AG08396 (cell line): Measurements from ENCODE around the gene GATA3.

ENCODE experiments used
- DNase-seq: peaks from one replicate; pipeline ENCODE4 v3.0.0; 2012; ENCODE audit warnings: low spot score, mixed read lengths

Gene GATA3

DNA sequence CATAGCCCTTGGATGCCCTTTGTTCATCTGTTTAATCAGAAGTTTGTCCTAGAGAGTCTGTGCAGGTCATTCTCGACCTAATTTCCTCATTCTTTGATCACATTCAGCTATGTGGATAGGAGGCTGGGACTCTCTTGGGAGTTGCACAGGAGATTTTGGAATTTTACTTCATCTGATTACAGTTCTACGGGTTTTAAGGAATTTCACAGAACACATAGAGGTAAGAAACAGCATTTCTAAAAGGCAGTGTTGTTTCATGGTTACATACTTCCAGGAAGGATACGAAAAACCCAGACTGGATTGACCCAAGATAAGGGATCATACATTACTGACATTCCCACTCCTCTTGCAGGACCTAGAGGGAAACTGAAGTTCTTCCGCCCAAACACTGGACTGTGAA lies 45.9 kb downstream of the GATA3 start:
- no peak for DNase-seq

DNA sequence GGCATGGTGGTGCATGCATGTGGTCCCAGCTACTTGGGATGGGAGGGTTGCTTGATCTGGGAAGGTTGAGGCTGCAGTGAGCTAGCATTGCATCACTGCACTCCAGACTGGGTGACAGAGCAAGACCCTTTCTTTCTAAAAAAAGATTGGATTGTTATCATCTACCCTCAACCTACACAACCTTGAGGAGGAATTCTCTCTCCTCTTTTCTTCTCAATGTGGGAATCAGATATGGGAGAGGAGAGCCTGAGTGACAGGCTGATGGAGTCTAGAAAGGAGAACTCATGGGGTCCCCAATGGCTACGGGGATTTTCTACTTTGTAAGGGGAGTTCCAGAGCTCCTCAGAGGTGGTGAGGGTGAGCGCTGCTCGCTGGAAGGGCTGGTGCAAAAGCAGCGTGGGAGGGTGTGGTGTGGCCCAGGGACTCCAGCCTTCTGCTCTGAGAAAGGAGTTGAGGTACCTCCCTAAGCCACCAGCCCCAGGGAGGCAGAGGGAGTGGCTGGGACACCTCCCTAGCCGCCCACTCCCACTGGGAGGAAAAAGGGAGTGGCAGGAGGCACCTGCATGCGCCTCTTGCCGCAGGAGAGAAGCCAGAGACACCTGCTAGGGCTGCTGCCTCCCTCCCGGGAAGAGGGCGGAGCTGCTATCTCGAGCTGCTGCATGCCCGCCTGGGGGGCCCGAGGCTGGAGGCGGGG lies 48.4 kb downstream of the GATA3 start:
- DNase-seq: no peak

DNA sequence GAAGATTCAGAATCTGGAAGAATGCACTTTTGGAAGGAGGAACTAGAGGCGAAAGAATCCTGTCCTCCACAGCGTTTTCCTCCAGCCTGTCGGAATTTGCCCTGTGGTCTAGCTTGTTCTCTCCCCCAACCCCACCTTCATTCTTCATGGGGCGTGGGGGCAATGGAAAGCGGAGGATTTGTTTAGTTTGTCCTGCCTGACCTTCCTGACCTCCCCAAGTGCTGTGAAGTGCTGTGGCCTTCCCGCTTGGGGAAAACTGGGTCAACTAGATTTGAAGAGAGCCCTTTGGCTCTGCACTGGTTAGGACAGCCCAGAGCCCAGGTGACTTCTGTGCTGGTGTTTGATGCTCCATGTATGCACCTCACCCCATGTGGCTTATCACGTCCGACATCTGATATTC lies 49.1 kb downstream of the GATA3 start:
- DNase-seq: no peak

DNA sequence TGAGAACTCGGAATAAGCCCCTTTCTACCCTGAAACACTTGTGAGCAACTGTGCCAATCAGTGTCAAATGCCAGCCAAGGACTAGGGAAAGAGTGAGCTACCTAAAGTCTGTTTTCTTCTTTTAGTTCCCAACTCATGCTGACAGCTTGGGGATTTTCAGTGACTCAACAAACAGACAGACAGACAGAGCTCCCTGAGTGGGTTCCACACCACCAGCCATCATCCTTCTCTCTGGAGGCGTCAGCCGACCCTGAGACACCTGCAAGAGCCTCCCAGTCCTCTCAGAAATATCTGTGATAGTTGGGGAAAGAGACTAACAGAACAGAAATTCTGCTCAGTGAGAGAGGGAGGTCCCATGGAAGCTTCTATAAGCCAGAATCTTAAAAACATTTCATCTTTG lies 49.5 kb downstream of the GATA3 start:
- DNase-seq: no peak

DNA sequence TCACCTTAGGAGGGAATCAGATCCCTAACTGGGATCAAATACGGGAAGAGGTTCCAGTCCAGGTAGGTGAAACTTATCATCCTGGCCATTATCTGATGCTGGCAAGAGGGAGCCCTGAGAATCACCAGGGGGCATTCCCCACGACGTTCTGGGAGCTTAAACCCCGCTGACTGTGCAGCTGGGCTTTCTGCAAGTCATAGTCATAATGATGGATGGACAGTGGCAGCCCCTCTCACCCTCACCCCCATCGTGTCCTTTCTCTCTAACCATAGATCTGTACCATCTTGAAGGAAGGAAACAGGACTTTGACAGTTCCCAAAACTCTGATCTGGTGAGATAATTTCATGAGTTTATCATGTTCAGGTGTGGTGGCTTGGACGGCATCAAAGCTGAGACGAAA lies 50.2 kb downstream of the GATA3 start:
- no peak for DNase-seq

DNA sequence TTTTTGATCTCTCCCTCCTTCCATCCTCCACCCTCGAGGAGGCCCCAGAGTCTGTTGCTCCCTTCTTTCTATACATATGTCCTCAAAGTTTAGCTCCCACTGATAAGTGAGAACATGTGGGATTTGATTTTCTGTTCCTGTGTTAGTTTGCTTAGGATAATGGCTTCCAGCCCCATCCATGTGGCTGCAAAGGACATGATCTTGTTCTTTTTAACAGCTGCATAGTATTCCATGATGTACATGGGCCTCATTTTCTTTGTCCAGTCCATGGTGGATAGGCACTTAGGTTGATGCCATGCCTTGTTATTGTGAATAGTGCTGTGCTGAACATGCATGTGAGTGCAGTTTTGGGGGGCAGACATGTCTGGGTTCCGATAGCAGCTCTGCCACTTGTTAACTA lies 51.4 kb downstream of the GATA3 start:
- no peak for DNase-seq

DNA sequence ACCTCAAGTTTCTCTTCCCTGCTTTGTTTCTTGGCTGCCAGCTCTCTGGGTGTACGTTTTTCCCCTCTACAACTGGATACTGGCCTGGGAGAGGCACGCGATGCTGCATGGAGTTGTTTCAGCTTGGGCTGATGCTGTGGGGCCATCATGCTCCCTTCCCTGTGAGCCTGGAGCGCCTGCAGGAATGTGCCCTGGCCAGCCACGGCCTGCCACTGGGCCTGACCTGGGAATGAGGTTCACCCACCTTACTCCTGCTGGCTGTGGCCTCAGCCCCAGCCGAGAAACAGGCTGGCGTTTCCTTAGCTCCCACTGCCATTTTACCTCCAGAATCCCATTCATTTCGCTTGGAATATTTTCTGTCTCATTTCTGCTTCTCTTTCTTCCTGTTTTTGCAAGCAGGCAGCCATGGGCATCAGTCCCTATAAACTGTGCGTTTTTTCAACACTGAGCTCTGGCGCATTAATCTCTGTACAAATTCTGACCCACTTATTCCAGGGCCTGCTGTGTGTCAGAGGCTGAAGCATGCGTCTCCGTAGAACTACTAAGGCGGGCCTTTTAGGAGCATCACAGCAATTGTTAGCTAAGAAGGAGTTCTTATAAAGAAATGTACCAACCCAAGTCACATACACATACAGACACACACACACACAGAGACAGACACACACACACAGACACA lies 57.9 kb downstream of the GATA3 start:
- DNase-seq: no peak

DNA sequence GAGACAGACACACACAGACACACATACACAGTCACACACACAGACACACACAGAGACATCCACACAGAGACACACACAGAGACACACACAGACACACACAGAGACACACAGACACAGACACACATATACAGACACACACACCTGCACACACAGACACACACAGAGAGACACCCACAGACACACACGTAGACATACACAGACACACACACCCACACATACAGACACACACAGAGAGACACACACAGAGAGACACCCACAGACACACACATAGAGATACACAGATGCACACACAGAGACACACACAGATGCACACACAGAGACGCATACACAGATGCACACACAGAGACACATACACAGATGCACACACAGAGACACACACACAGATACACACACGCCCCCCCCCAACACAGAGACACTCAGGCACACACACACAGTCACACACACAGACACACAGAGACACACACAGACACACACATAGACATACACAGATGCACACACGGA lies 58.5 kb downstream of the GATA3 start:
- no peak for DNase-seq

DNA sequence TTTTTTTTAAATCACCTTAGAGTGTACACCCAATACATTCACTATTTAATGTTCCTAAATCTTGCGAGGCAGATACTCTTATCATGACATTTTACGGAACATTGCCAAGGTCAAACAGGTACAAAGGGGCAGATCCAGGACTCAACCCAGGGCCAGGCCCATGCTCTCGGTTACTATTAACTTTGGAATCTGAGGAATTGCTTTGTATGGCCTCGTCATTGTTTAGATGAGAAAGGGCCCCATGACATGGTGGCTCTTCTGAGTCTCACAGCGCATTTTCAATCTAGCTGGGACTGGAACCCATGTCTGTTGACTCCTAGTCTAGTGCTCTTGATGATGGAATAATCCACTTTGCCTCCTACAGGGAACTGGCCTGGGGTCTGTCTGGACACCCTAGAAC lies 59.1 kb downstream of the GATA3 start:
- DNase-seq: no peak

DNA sequence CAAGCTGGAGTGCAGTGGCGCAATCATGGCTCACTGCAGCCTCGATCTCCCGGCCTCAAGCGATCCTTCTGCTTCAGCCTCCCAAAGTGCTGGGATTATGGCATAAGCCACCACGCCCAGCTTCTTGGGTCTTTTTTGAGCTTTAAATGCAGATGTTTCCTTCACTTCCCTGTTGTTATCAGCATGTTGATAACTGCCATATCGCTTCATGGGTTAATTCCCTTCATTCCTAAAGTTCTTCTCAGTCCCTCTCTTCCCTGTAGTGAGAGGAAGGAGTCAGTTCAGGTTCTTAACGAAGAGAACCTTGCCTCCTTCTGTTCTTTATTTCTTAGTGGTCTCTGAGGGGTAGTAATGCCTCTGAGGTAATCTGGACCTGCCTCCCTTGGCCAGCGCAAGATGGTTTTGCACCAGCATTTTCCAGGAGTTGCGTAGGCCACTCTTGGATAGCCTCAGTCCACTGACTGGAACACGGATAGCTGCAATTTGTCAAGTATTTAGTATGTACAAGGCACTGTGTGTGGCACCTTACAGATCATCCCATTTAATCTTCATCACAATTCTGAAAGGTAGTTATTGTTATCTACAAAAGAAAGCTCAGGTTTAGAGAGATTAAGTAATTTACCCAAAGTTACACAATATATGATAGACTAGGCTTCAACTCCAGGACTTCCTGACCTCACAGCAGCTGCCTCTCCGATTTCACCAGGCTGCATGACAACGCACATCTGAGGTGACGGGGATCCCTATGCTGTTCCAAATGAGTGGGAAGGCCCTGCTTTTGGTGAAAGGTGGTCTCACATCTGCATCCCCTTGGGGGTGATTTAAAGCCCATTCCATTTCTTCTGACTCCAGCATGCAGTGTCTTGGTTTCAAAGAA lies 60.5 kb downstream of the GATA3 start:
- DNase-seq: no peak

DNA sequence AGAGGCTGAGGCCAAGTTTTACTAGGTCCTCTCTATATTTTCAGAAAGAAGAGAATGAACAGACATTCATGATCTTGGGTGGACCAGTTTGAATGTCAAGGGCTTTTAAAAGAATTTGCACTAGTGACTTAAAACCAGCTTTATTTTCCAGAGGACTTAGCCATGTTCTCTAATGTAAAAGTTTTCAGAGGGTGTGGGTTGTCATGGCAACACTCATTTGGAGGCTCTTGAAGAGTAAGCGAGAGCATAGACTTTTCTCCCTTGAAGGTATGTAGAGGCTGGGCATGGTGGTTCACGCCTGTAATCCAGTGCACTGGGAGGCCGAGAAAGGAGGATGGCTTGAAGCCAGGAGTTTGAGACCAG lies 61.1 kb downstream of the GATA3 start:
- no peak for DNase-seq

DNA sequence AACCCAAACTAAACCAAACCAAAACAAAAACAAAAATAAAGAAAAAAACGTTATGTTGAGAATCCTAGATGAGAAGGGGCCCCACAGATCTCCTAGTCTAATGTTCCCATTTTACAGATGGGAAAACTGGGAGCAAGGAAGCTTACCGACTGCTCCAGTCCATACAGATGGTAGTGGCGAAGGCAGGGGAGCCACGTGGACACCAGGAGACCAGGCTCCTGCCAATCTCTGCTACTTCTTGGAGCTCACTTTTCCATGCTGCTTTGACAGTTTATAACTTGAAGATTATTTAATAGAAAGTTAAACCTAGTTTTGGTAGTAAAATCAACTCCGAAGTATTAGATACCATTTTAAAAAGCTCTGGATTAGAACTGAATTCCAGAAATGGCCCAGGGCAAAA lies 62.0 kb downstream of the GATA3 start:
- DNase-seq: no peak

DNA sequence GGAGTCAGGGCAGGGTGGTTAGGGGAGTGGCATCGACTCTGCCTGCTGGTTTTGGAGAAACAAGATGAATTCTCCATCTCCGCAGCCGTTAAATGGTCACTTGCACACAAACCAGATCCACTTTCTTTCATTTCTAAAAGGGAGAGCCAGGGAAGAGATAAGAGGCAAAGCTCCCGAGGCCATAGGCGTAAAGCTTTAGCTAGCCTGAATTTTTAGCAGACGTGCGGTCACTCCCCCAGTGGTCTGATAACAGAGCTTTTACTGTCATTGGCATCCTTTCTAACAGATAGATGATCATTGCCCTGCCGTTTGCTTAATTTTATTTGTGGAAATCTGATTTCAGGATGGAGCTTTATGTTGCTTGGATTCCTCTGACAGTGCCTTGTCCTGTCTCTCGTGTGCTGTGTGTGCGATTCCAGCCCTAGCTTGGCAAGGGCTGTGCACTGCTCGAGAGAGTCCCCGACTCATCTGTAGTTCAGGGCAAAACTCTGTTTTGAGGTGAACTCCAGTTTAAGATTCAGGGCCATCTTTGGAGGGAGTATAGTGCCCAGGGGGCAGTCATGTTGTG lies 62.5 kb downstream of the GATA3 start:
- DNase-seq: no peak

DNA sequence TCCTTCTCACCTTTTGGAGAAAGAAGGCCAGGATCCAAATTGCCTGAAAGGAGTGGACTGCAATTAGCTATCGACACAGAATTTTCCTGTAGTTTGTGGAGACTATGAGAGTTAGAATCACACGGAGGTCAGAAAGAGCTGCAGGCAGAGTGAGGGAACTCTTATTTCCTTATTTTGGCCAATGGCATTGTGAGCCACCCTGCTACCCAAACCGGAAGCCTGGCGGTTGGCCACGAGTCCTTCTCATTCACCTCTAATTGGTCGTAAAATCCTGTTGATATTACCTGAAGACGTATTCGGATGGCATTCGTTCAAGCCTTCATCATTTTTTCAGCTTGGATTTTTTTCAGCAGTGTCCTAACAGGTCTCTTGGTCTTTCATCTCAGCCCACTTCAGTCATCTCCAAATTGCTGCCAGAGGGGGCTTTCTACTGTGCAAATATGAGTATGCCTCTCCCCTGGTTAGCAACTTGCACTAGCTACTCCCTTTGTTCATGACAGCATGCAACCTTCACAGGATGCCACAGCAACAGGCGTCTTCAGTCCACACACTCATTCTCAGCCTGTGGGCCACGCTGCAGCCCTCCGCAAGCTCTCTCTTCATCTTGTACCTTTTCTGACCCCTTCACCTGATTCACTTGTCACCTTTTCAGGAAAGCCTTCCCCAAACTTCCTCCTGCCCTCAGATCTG lies 66.9 kb downstream of the GATA3 start:
- DNase-seq: no peak

DNA sequence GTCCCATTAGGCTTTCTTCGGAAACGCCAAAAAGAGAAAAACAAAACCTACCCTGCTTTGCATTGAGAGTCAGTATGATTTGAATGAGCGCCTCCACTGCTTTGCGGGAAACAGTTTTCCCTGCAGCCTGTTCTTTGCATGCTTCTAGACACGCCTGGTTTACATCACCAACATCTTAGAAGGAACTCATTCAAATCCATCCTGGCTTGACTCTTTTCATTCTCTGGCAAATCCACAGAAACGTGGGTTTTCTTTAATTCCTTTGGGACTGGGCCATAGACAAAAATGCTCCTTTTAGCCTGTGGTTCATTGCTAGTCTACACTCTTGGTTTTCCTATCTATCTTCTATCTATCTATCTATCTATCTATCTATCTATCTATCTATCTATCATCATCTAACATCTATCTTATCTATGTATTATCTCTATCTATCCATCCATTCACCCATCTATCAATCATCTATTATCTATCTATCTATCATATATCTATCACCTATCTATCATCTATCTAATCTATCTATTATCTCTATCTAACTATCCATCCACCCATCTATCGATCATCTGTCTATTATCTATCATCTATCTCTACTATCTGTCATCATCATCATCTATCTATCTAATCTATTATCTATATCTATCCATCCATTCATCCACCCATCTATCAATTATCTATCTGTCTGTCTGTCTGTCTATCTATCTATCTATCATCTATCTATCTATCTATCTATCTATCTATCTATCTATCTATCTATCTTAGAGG lies 68.3 kb downstream of the GATA3 start:
- DNase-seq: no peak

DNA sequence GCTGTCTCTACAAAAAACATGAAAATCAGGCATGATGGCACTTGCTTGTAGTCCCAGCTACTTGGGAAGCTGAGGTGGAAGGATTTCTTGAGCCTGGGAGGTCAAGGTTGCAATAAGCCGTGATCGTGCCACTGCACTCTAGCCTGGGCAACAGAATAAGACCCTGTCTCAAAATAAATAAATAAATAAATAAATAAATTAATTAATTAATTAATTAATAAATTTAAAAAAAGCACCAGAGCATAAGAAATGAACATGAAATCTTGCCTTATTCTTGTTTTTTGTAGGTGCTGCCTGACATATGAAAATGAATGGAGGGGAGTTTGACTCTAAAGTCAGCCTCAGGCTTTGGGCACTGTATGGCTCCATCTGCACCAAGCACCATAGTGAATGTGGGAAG lies 69.9 kb downstream of the GATA3 start:
- DNase-seq: no peak
